EL (cell line): ENCODE results near the gene WDR27.
"Not testable (repeated sequence)": the region's sequence is repeated elsewhere in the genome, so short reads cannot be mapped to it uniquely, and the experiment has no call there.

Experiments used
- DNase-seq: peaks from one replicate; pipeline ENCODE4 v3.0.0-alpha.2; 2016

WDR27 gene

DNA sequence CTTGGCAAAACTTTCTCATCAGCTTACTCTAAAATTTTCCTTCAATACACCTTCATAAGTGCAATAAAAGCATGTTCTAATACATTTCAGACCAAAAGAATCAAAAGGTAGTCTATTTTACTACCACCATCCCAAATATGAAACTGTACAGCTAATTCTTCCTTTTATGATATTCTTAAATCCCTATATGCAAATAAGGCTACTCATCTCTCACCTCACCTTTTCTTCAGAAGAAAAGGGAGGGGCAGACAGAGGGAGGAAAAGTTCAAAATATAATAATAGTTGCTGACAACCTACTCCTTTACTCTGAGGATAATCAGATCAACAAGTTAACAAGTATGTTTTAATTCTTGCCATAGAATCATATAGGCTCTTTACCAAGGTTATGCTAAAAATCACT lies 7.5 kb upstream of the WDR27 start:
- no peak for DNase-seq

- DNase-seq, result no peak
Measured at GRCh38 chr6:169707772-169708171, 5.9 kb upstream of the WDR27 start.

DNA sequence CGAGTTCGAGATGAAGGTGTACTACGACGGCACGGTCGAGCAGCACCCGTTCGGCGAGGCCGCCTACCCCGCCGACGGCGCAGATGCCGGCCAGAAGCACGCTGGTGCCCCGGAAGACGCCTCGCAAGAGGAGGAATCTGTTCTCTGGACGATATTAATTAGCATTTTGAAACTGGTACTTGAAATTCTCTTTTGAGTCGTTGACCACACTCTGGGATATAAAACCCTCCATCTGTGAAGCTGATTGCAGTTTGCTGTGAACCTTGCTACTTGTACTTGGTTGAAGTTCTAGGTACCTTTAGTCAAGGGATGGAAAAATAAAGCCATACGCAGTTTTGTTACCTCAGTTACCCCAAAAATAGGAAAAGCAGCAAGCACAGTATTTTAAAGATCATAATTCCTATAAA lies 1.0 kb upstream of the WDR27 start:
- DNase-seq, result no peak

GRCh38 chr6:169701311-169701953 lies 397 bp downstream of the WDR27 start:
- DNase-seq, result no peak

- DNase-seq, result peak; percentile 53
Measured at GRCh38 chr6:169700296-169700695, 1.5 kb downstream of the WDR27 start.

DNA sequence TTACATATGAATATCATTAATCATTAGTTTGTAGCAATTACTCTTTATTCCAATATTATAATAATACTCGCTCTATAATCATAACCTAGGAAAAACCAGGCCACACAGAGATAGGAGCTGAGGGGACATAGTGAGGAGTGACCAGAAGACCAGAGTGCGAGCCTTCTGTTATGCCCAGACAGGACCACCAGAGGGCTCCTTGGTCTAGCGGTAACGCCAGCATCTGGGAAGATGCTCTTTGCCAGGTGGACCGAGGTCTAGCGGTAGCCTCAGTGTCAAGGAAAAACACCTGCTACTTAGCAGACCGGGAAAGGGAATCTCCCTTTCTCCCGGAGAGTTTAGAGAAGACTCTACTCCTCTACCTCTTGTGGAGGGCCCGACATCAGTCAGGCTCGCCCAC lies 4.7 kb downstream of the WDR27 start:
- DNase-seq, result not testable (repeated sequence)

GRCh38 chr6:169695131-169695530 lies 6.7 kb downstream of the WDR27 start:
- no peak for DNase-seq

GRCh38 chr6:169692516-169692915 lies 9.3 kb downstream of the WDR27 start:
- DNase-seq, result no peak

DNA sequence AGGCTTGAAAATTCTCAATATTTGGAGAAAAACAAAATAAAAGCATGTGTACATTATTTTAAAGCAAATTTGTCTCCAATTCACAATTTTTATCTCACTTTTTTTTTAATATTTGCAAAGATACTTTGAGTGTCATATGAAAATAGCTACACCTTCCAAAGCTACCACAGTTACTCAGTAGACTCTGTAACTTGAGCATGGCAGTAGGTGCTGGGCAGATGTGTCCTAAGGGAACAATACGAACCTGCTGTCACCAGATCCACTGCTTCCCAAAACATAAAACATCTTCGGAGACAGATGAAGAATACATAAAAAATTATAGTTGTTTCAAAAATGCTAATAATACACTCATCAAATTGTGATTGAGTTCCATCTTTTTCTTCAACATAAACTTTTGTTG lies 10.6 kb downstream of the WDR27 start:
- DNase-seq, result no peak

DNA sequence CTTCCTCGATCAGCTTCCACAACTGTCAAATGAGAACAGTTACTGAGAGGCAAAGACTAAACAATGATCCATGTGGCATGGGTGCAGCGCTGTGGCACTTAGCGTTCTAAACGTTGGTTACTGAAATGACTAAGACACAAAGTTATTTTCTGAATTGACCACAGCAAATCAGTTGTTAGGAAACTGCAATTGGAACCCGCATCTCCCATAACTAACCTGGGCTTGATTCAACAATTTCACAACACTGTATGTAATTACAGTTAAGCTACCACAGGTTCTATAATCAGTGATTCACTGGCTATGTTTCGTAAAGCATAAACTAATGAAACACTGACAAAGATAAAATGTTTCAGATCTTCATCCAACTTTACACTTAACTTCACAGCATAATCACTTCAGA lies 12.5 kb downstream of the WDR27 start:
- peak; percentile 81 for DNase-seq

DNA sequence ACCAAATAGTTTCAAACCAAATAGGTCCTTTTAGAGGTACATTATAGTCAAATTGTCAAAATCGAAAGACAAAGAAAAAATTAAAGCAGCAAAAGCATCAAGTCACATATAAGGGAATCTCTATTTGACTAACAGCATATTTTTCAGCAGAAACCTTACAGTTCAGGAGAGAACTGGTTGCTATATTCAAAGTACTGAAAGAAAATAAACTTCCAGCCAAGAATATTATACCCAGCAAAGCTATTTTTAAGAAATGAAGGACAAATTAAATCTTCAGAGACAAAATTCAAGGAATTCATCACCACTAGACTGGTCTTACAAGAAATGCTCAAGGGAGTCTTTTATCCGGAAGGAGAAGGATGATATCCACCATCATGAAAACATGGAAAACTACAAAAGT lies 16.0 kb downstream of the WDR27 start:
- DNase-seq, result no peak

DNA sequence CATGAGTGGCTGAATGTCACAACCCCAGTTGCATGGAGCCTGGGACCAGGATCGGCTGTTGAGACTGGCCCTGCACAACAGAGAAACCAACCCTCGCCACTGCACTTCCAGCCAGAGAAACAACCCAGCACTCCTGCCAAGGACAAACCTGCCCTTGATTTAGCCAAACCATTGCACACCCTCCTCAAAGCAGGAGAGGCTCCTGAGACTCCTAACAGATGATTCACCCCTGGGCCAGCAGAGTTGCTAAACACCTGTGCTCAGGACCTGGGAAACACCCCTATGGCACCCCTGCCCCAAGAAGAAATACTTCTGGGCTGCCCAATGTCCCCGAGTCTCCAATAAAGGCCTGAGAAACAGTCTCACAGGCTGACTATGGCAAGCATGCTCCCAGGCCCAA lies 17.8 kb downstream of the WDR27 start:
- DNase-seq, result no peak

DNA sequence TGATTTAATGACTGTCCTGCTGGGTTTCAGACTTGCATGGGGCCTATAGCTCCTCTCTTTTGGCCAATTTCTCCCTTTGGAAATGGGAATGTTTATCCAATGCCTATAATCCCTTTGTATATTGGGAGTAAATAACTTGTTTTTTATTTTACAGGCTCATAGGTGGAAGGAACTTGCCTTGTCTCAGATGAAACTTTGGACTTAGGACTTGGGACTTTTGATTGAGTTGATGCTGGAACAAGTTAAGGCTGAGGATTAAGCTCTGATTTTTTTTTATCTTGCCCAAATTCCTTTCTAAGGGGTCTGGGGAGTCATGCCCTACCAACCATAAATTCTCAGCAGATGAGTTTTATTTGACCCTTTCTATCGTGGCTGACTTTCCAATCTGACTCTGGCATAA lies 23.5 kb downstream of the WDR27 start:
- DNase-seq, result no peak

GRCh38 chr6:169677096-169677495 lies 24.7 kb downstream of the WDR27 start:
- peak; percentile 16 for DNase-seq

DNA sequence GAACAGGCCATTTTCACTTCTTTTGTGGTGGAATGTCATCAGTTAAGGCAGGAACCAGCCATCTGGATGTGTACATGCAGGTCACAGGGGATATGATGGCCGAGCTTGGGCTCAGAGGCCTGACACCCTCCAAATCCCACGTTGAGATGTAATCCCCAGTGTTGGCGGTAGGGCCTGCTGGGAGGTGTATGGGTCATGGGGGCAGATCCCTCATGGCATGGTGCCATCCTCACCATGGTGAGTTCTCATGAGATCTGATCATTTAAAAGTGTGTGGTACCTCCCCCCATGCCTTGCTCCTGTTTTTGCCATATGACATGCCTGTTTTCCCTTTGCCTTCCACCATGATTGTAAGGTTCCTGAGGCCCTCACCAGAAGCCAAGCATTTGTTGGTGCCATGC lies 26.8 kb downstream of the WDR27 start:
- DNase-seq, result no peak

DNA sequence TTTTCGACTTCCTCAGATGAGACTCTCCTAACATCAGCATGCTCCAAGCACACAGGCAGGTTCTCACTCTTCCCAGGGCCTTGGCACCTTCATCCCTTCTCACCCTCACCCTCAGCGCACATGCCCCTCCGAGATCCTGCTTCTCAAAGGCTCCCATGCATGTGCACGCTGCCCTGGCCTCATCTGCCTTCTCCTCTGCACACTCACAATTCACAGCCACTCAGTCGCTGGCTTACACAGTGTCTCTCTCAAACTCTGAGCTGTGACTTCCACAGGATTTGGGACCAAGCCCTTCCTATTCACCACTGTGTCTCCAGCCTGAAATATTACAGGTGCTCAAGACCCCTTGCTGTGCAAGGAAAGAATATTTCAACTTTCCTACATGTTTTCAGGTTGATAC lies 30.3 kb downstream of the WDR27 start:
- no peak for DNase-seq

DNA sequence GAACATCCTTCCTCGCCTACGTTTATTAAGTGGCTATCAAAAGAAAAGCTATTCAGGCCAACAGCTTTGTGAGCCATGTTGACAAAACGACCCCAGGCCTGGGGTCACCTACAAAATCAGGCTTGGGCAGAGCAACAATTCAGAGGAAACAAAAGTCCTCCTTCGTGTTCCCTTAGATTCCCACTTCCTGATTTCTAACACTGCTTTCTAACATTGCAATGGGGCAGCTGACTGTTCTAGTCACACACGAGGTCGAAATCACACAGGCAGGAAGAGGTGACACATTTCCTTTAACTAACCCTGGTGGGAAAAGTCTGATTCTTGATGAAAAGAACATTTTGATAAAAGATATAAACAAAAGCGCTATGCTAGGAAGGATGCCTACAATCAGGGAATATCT lies 31.9 kb downstream of the WDR27 start:
- DNase-seq, result peak; percentile 24

- DNase-seq, result no peak
Measured at GRCh38 chr6:169669147-169669546, 32.7 kb downstream of the WDR27 start.

- no peak for DNase-seq
Measured at GRCh38 chr6:169668203-169668847, 33.5 kb downstream of the WDR27 start.

DNA sequence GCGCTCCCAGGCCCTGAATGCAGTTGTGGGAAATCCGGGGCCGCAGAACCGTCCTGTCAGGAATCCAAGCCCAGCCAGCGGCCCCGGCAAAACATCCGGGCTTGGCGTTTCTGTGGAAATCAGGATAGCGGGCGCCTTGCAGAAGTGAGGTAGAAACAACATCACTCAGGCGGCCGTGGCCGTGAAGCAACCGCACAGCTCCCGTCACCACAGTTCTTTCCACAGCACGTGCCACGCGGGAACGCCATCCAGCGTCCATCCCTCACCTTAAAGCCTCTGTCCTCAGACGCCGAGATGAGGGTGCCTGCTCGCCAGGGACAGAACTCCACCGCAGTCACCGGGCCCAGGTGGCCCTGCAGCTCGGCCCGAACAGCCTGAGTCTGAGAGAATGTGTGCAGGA lies 34.1 kb downstream of the WDR27 start:
- no peak for DNase-seq

DNA sequence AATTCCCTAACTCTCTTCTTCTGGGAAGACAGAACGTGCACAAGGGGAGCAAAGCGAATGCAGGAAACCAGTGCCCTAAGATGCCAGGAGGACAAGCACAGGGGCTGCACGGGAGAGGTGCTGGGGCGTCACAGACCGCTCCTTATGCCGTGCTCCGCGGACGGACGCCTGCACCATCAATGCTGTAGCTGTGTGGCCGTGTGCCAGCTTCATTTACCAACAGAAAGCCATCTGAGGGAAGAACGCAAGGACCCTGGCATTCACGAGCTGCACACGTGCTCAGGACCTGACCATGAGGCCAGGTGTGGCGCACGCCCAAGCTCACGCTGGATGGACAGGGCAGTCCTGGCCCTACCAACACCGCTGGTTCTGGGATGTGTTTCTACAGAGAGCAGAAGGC lies 35.4 kb downstream of the WDR27 start:
- DNase-seq, result no peak

DNA sequence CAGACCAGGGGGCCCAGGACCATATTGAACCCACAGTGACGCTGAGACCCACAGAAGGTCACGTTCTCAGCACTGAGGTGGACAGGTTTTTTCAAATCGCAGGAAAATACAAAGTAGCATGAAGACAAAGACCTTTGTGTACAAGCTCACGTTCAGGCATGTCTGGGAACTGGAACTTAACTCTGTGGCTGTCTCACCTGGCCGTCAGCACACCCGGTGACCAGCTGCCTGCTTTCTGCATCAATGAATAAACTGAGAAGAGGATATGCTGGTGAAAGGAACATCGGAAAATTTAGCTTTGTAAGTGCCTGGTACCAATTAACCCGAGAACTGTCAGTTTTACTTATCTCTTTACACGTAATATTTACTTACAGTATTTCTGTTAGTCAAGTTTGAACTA lies 36.5 kb downstream of the WDR27 start:
- no peak for DNase-seq

DNA sequence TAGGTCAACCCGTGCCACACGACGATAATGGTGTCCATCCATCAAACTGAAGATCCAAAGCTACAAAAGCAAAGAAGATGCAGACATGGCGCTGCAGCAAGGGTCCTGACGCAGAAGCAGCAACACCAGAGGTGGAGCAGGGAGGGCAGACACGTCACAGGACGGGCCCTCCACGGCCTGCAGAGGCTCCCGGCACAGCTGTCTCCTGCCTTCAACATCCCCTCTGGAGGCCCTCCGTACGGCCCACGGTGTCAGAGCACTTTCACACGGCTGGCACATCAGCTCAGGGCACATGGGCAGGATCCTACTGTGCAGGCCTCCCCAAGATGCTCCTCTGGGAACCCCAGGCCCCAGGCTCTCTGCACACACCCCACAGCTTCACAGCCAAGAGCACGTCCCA lies 37.6 kb downstream of the WDR27 start:
- no peak for DNase-seq

- DNase-seq, result no peak
Measured at GRCh38 chr6:169663468-169663867, 38.4 kb downstream of the WDR27 start.

GRCh38 chr6:169661391-169661756 lies 40.5 kb downstream of the WDR27 start:
- DNase-seq, result no peak
